AG10803 (cell line): ENCODE results near the gene ARHGEF10L.
A peak's percentile ranks its signal among the peaks of the same experiment; 100 is the strongest.

ENCODE experiments used
- DNase-seq: peaks from one replicate; pipeline ENCODE4 v3.0.0; 2010; ENCODE audit warnings: low read depth
- H3K4me3 ChIP-seq: 2 replicates; pipeline ENCODE4 v1.5.1; 2011; ENCODE audit warnings: mild to moderate bottlenecking, low read length, control low read depth
- TF ChIP-seq, protein P1 (sequence below): conservative IDR thresholded peaks from 2 replicates; pipeline ENCODE4 v1.5.1; 2011; ENCODE audit warnings: mild to moderate bottlenecking, low read length, control low read depth, inconsistent platforms

The ARHGEF10L gene

DNA sequence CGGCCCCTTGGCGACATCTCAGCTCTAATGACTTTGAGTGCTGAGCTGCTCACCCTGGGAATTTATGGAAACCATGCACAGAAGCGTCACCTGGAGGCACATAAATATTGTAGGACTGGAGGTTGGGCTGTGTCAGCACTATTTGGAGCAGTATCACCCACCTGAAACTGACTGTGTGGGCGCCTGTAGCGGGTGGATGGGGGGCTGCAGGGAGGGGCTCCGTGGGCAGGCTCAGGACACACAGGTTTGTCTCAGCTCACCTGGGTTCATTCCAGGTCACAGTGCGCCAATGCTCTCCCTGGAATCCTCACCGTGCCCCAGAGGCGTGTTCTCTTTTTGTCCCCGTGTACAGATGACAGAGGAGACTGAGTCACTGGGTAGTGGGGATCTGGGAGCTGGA lies 140.8 kb downstream of the ARHGEF10L start:
- no peak overlapping the region for H3K4me3 ChIP-seq
- no peak for DNase-seq
- TF ChIP-seq, protein P1, sequence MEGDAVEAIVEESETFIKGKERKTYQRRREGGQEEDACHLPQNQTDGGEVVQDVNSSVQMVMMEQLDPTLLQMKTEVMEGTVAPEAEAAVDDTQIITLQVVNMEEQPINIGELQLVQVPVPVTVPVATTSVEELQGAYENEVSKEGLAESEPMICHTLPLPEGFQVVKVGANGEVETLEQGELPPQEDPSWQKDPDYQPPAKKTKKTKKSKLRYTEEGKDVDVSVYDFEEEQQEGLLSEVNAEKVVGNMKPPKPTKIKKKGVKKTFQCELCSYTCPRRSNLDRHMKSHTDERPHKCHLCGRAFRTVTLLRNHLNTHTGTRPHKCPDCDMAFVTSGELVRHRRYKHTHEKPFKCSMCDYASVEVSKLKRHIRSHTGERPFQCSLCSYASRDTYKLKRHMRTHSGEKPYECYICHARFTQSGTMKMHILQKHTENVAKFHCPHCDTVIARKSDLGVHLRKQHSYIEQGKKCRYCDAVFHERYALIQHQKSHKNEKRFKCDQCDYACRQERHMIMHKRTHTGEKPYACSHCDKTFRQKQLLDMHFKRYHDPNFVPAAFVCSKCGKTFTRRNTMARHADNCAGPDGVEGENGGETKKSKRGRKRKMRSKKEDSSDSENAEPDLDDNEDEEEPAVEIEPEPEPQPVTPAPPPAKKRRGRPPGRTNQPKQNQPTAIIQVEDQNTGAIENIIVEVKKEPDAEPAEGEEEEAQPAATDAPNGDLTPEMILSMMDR = no peak

DNA sequence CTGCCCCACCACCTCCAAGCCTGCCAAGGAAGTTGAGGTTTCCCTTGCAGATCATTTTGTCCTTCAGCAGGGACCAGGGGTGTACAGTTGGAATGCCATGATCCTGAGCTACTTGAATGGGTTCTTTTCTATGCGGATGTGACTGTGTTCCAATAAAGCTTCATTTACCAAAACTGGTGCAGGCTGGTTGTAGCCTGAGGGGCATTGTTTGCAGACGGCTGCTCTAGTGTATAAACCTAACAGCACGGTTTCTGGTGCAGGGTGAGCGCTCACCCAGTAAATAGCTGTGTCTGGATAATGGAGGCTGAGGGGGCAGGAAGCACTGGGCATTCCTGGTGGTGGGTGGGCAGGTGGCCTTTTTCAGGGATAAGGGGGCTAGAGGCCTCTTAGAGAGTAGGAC lies 142.9 kb downstream of the ARHGEF10L start:
- no peak overlapping the region for H3K4me3 ChIP-seq
- DNase-seq = no peak
- TF ChIP-seq, protein P1 = no peak

DNA sequence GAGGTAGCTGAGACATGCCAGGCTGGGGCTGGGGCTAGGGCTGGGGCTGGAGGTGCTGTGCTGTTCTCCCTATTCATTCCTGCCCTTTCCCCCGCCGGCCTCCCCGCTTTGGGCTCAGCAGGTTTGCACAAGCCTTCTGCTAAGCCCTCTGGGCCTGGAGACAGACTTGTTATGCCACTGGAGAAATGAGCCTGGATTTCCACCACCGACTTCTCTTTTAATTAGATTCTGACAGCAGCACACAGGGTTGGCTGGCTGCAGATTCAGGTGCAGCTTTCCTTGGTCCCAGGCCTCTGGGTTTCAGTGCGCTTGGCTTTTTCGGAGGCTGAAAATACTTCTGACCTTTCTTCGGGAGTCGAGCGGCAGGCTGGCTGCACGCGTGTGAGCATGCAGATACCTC lies 144.1 kb downstream of the ARHGEF10L start:
- no peak overlapping the region for H3K4me3 ChIP-seq
- DNase-seq = no peak
- TF ChIP-seq, protein P1 = no peak

DNA sequence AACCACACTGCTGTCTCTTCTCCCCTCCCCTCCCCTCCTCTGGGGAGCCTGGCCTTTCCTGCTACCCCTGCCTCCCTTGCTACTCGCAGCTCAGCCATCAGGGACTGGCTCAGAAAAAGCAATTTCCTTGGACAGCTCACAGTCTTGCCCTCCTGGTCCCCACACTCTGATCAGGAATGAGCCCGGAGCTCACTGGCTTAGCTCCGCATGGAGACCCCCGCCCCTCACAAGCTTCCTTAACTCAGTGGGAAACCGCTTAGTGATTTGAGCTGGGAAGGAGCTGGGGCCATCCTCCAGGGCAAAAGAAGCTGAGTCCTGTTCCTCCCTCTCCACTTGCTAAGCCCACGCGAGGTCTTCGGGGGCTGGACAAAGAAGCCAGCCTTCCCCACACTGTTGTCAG lies 145.3 kb downstream of the ARHGEF10L start:
- H3K4me3 ChIP-seq = no peak overlapping the region
- no peak for DNase-seq
- TF ChIP-seq, protein P1 = no peak

DNA sequence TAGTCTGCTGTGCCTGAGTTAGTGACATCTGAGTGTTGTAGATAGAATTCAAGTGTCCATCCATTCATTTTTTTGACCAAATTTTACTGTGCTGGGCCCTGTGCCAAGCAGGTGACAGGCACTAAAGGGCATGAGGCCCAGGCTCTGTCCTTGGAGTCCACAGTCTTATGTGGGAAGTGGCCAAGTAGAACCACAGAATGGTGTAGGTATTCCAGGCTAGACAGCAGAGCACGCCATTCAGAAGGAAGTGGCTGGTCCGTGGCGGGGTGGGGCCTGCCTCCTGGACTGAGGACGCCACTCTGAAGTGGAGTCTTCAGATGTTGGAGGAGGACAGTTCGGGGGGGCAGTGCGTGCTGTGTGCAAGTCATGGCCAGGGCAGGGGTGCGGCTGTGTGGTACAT lies 146.8 kb downstream of the ARHGEF10L start:
- no peak for DNase-seq
- H3K4me3 ChIP-seq = no peak overlapping the region
- TF ChIP-seq, protein P1 = no peak

DNA sequence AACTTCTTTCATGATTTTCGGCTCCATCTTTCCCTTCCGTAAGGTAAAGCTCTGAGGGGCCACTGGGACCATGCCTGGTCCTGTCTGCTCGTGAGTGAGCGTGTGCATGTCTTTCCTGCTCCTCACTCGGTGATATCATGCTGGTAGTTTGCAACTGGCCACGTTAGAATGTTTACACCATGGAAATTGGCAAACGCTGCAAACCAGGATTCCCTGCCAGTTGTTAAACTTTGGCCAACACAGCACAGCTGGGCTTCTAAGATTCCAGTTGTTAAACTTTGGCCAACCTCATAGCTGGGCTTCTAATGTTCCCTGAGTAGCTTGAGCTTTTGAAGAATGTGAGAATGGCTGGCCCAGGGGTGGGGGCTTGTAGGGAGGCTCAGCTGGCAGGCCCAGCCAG lies 147.6 kb downstream of the ARHGEF10L start:
- DNase-seq = peak; percentile 35
- TF ChIP-seq, protein P1 = no peak
- H3K4me3 ChIP-seq = no peak overlapping the region

DNA sequence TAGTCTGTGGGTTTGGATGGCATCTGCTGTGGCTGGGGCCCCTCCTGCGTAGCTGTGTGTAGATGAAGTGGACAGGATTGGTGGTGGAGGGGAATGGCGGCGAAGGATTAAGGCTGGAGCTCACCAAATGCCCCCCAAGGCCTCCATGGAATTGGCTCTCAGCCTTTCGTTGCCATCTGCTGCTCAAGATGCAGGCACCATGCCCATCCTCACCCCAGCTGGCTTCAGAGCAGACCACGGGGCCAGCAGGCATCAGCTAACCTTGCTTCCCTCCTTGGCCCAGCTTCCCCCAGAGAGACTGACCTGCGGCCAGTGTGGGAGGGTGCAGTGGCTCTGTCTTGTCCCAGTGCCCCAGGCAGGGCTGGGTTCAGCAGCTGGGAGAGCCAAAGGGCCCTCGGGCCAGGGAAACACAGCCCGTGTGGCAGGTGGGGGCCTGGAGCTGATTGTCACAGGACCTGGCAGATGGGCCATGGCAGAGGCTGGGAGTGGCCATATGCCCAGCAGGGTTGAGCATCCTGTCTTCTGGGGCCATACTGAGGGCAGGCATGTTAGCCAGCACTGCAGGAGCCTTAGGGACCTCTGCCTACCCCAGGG lies 148.8 kb downstream of the ARHGEF10L start:
- TF ChIP-seq, protein P1 = no peak
- DNase-seq = no peak
- H3K4me3 ChIP-seq = no peak overlapping the region
